ENCODE data around the gene GALR3. TPM values are rescaled to one million over a fixed set of nuclear protein-coding genes. Genes with fewer than 3 reads are reported as not detected.
A peak's percentile ranks its signal among the peaks of the same experiment; 100 is the strongest.

GALR3 gene
- total and polyA plus RNA-seq, 2 experiments from 2014 or later, result 0.36 to 0.63 TPM

- TF ChIP-seq CTCF (conservative IDR thresholded peaks at IDR 0.05; ENCODE audit: low read depth in 2 of 2) (no peak), ZNF114 (CRISPR knock-in tag; IDR thresholded peaks at IDR 0.05) (no peak), ETS1 (IDR thresholded peaks at IDR 0.05) (no peak), JUNB (IDR thresholded peaks at IDR 0.05; ENCODE audit: unreplicated experiment) (no peak), POLR2AphosphoS5 (IDR thresholded peaks at IDR 0.05; ENCODE audit: low read depth) (no peak), EZH2 (IDR thresholded peaks at IDR 0.05; ENCODE audit: low read depth, unreplicated experiment) (no peak), CREB1 (CRISPR knock-in tag; IDR thresholded peaks at IDR 0.05; ENCODE audit: low read depth) (no peak), NANOG (IDR thresholded peaks at IDR 0.05; ENCODE audit: borderline replicate concordance) (no peak), STAT1 (IDR thresholded peaks at IDR 0.05; ENCODE audit: unreplicated experiment) (no peak)
- Mint-ChIP-seq H3K4me3 (peak overlapping the region; percentile 97), H3K4me1 (peaks cover 11% of the 10 kb centered on the region), H3K9me3 (peaks cover 7% of the 10 kb centered on the region), H3K27ac (no peak overlapping the region), H3K27me3 (ENCODE audit: insufficient read depth, low read depth, poor library complexity) (peaks cover 6% of the 10 kb centered on the region), H3K36me3 (ENCODE audit: low read depth) (peaks cover 71% of the 10 kb centered on the region)
- Histone ChIP-seq H4K20me1 (replicated peaks; ENCODE audit: insufficient read depth) (peaks cover 51% of the 10 kb centered on the region), H3K4me1 (ENCODE audit: insufficient read depth) (peaks cover 8% of the 10 kb centered on the region), H3K9me2 (ENCODE audit: insufficient read depth) (no peaks in the 10 kb centered on the region), H3K79me2 (replicated peaks; ENCODE audit: insufficient read depth) (peaks cover 83% of the 10 kb centered on the region), H3F3A (replicated peaks; ENCODE audit: low read depth) (peaks cover 45% of the 10 kb centered on the region), H2AFZ (no peak overlapping the region), H3K4me3 (peak overlapping the region; percentile 98; the same call in 1 of the 2 replicates), H3K4me2 (peak overlapping the region; percentile 95; the same call in 1 of the 2 replicates), H3K27ac (ENCODE audit: low read depth) (no peak overlapping the region), H3K27me3 (ENCODE audit: insufficient read depth) (no peaks in the 10 kb centered on the region), H3K36me3 (ENCODE audit: insufficient read depth) (peaks cover 53% of the 10 kb centered on the region)
- DNase-seq (ENCODE audit: low spot score) (no peak), ATAC-seq (no peak)
Observed at GRCh38 chr22:37850801-37851200, 27.6 kb downstream of the GALR3 start.

GRCh38 chr22:37852418-37852817 lies 29.2 kb downstream of the GALR3 start:
- peaks cover 69% of the 10 kb centered on the region for H3K36me3 ChIP-seq (ENCODE audit: insufficient read depth)
- peaks cover 80% of the 10 kb centered on the region for H3K36me3 Mint-ChIP-seq (ENCODE audit: low read depth)
- TF ChIP-seq CREB1 (CRISPR knock-in tag; IDR thresholded peaks at IDR 0.05; ENCODE audit: low read depth) (no peak), CTCF (conservative IDR thresholded peaks at IDR 0.05; ENCODE audit: low read depth in 2 of 2) (no peak), REST (IDR thresholded peaks at IDR 0.05; ENCODE audit: unreplicated experiment) (no peak), POLR2AphosphoS5 (IDR thresholded peaks at IDR 0.05; ENCODE audit: low read depth) (no peak), STAT1 (IDR thresholded peaks at IDR 0.05; ENCODE audit: unreplicated experiment) (no peak), ZNF114 (CRISPR knock-in tag; IDR thresholded peaks at IDR 0.05) (no peak), ZNF331 (CRISPR knock-in tag; IDR thresholded peaks at IDR 0.05; ENCODE audit: low read depth) (no peak), NANOG (IDR thresholded peaks at IDR 0.05; ENCODE audit: borderline replicate concordance) (no peak)

More at GRCh38 chr22:37852418-37852817, 29.2 kb downstream of the GALR3 start:
- H3K27me3 Mint-ChIP-seq (ENCODE audit: insufficient read depth, low read depth, poor library complexity), result peaks cover 6% of the 10 kb centered on the region
- H3K27me3 ChIP-seq (ENCODE audit: insufficient read depth), result no peaks in the 10 kb centered on the region
- peaks cover 4% of the 10 kb centered on the region for H3K9me3 Mint-ChIP-seq
- no peaks in the 10 kb centered on the region for H3K9me2 ChIP-seq (ENCODE audit: insufficient read depth)
- ATAC-seq (no peak), DNase-seq (ENCODE audit: low spot score) (no peak)
- no peak overlapping the region for H2AFZ ChIP-seq
- H3K4me3 ChIP-seq, result no peak overlapping the region
- H3K4me2 ChIP-seq, result no peak overlapping the region
- H3K4me1 ChIP-seq (ENCODE audit: insufficient read depth), result peaks cover 8% of the 10 kb centered on the region
- H3F3A ChIP-seq (replicated peaks; ENCODE audit: low read depth), result peaks cover 49% of the 10 kb centered on the region
- peaks cover 55% of the 10 kb centered on the region for H4K20me1 ChIP-seq (replicated peaks; ENCODE audit: insufficient read depth)
- H3K27ac Mint-ChIP-seq, result no peak overlapping the region
- H3K4me1 Mint-ChIP-seq, result peaks cover 11% of the 10 kb centered on the region
- no peak overlapping the region for H3K4me3 Mint-ChIP-seq
- H3K27ac ChIP-seq (ENCODE audit: low read depth), result 0 out of 2 replicates have a peak overlapping the region, but pooled peaks have one; percentile 14
- peaks cover 85% of the 10 kb centered on the region for H3K79me2 ChIP-seq (replicated peaks; ENCODE audit: insufficient read depth)
